Endothelial cell of umbilical vein (primary cell): ENCODE measurements around the gene PCED1B. TPM values are rescaled to one million over a fixed set of nuclear protein-coding genes. Genes with fewer than 3 reads are reported as not detected.

Experiments used
- BruUV-seq: library from RNA; stranded (reverse); fragments of 400-500 nt; replicated peaks from 2 replicates; lab custom pipeline; 2021; lab: Mats Ljungman, UMichigan
- CTCF ChIA-PET: fragments of 300-600, 350-600 bp; sonication (Branson Sonifier 250); formaldehyde crosslinking; loops from one replicate; lab custom pipeline; 2021; ENCODE audit warnings: antibody characterized with exemption, inconsistent platforms; lab: Charles Lee
- POLR2A ChIA-PET: fragments of 300-600, 350-600 bp; sonication (Branson Sonifier 250); formaldehyde crosslinking; loops from one replicate; lab custom pipeline; 2021; ENCODE audit warnings: antibody characterized with exemption, inconsistent platforms; lab: Charles Lee
- DNase-seq: peaks from one replicate; pipeline ENCODE4 v3.0.0-alpha.2; 2011; ENCODE audit warnings: low read depth, low spot score
- FAIRE-seq: peaks from 2 replicates; lab custom pipeline; 2011; peaks lifted over from hg19 to GRCh38; lab: Jason Lieb, UNC
- H2AFZ ChIP-seq: 2 replicates; pipeline ENCODE4 v1.6.0; 2012; ENCODE audit warnings: low read depth, low read length, control low read depth, inconsistent platforms
- H3K27ac ChIP-seq: 2 replicates; pipeline ENCODE4 v1.5.1; 2011; ENCODE audit warnings: low read depth, mild to moderate bottlenecking, control low read depth, low read length, moderate library complexity; ENCODE audit not compliant: insufficient read depth
- H3K27me3 ChIP-seq, 2 experiments: 2 replicates each; pipeline versions ENCODE4 v1.6.0 to v1.6.1; 2011; ENCODE audit warnings: low read length in 2 of 2, mixed read lengths in 1 of 2; ENCODE audit not compliant: control insufficient read depth in 2 of 2, insufficient read depth in 2 of 2
- H3K36me3 ChIP-seq, 2 experiments: 2 replicates in 1 of 2; 3 replicates in 1 of 2; pipeline ENCODE4 v1.5.1; 2011; ENCODE audit warnings: low read length in 2 of 2, mild to moderate bottlenecking in 1 of 2, moderate library complexity in 1 of 2; ENCODE audit not compliant: control insufficient read depth in 2 of 2, insufficient read depth in 2 of 2; ENCODE audit errors: extremely low read depth in 1 of 2
- H3K4me1 ChIP-seq: 3 replicates; pipeline ENCODE4 v1.5.1; 2011; ENCODE audit warnings: mild to moderate bottlenecking, low read length; ENCODE audit not compliant: control insufficient read depth, insufficient read depth; ENCODE audit errors: extremely low read depth
- H3K4me2 ChIP-seq: 2 replicates; pipeline ENCODE4 v1.6.1; 2011; ENCODE audit warnings: low read length, control low read depth, mixed read lengths; ENCODE audit not compliant: insufficient read depth
- H3K4me3 ChIP-seq, 3 experiments: fragments of 200-600 bp in 1 of 3; sonication (generic), shearing (Covaris generic) in 1 of 3; replicated peaks in 1 of 3; 2 replicates each; pipeline ENCODE4 v1.5.1; 2011 to 2016; ENCODE audit warnings: control low read depth in 3 of 3, low read length in 3 of 3, mild to moderate bottlenecking in 2 of 3, inconsistent platforms in 1 of 3, low read depth in 1 of 3, moderate library complexity in 1 of 3; ENCODE audit not compliant: insufficient read depth in 1 of 3
- H3K79me2 ChIP-seq: 2 replicates; pipeline ENCODE4 v1.6.0; 2012; ENCODE audit warnings: low read length, inconsistent platforms; ENCODE audit not compliant: control insufficient read depth, insufficient read depth
- H3K9ac ChIP-seq: replicated peaks from 2 replicates; pipeline ENCODE3; 2011; ENCODE audit warnings: low read length, control low read depth; ENCODE audit not compliant: insufficient read depth; ENCODE audit errors: extremely low read depth
- H3K9me1 ChIP-seq: replicated peaks from 3 replicates; pipeline ENCODE4 v1.6.0; 2011; ENCODE audit warnings: mild to moderate bottlenecking, low read length; ENCODE audit not compliant: control insufficient read depth, insufficient read depth; ENCODE audit errors: extremely low read depth
- H3K9me3 ChIP-seq: replicated peaks from 2 replicates; pipeline ENCODE4 v1.5.1; 2012; ENCODE audit warnings: low read length, inconsistent platforms; ENCODE audit not compliant: control insufficient read depth, insufficient read depth
- H4K20me1 ChIP-seq: replicated peaks from 2 replicates; pipeline ENCODE3; 2011; ENCODE audit warnings: mild to moderate bottlenecking, low read length; ENCODE audit not compliant: control insufficient read depth, insufficient read depth; ENCODE audit errors: extremely low read depth
- EZH2 ChIP-seq: IDR thresholded peaks from 2 replicates; pipeline ENCODE4 v1.6.1; 2012; ENCODE audit warnings: borderline replicate concordance, low read depth, mild to moderate bottlenecking, moderate library complexity, low read length, inconsistent platforms; ENCODE audit not compliant: severe bottlenecking
- FOS ChIP-seq: IDR thresholded peaks from 2 replicates; pipeline ENCODE4 v1.6.1; 2011; ENCODE audit warnings: mild to moderate bottlenecking, low read length, moderate library complexity, borderline replicate concordance; ENCODE audit not compliant: insufficient read depth
- GATA2 ChIP-seq: IDR thresholded peaks from 2 replicates; pipeline ENCODE4 v1.7.0; 2011; ENCODE audit warnings: low read depth, mild to moderate bottlenecking, moderate library complexity, mixed read lengths, low read length; ENCODE audit not compliant: insufficient read length, insufficient read depth
- JUN ChIP-seq: IDR thresholded peaks from 2 replicates; pipeline ENCODE4 v1.6.1; 2011; ENCODE audit warnings: borderline replicate concordance, low read depth; ENCODE audit not compliant: insufficient read length, insufficient read depth
- MYC ChIP-seq: IDR thresholded peaks from one replicate; pipeline ENCODE4 v1.6.1; 2011; ENCODE audit warnings: mild to moderate bottlenecking, low read depth, low read length
- POLR2A ChIP-seq: IDR thresholded peaks from 2 replicates; pipeline ENCODE4 v1.6.1; 2012; ENCODE audit warnings: low read depth, mild to moderate bottlenecking, control low read depth, low read length
- POLR2AphosphoS5 ChIP-seq: IDR thresholded peaks from 2 replicates; pipeline ENCODE4 v1.6.1; 2012; ENCODE audit warnings: low read depth, mild to moderate bottlenecking, control low read depth, low read length, moderate library complexity; ENCODE audit not compliant: insufficient read depth
- dilution Hi-C: fragments of 300-500 bp; cut with MboI; formaldehyde crosslinking; loops from one replicate; pipeline ENCODE4 v1.15.0; 2019; ENCODE audit warnings: low sequenced_read_pairs; ENCODE audit not compliant: extremely low pct_ligation_motif_present
- intact Hi-C: fragments of 100-400 bp; cut with micrococcal nuclease; formaldehyde crosslinking; loops from one replicate; pipeline ENCODE4 v1.10.0; 2022
- polyA plus RNA-seq, 4 experiments: library from polyadenylated mRNA; depleted of rRNA in 3 of 4; stranded (reverse) in 3 of 4; unstranded in 1 of 4; fragments of >200 nt; gene quantifications; 2 replicates each; pipeline versions ENCODE4 v1.2.1 to v1.2.3, GENCODE V29; 2011 to 2012; ENCODE audit warnings: missing spikeins in 1 of 4
- total RNA-seq: library from RNA; stranded (reverse); gene quantifications from 2 replicates; pipeline ENCODE4 v1.2.3, GENCODE V29; 2021
- TF ChIP-seq, protein P1 (sequence below), 2 donors: IDR thresholded peaks; 1 replicate in 1 of 2; 2 replicates in 1 of 2; pipeline ENCODE4 v1.5.1; 2011; ENCODE audit warnings: low read length in 2 of 2, mild to moderate bottlenecking in 2 of 2, moderate library complexity in 2 of 2, control low read depth in 1 of 2, inconsistent platforms in 1 of 2, low read depth in 1 of 2; ENCODE audit not compliant: insufficient read depth in 1 of 2; ENCODE audit errors: extremely low read depth in 1 of 2

PCED1B gene
- total and polyA plus RNA-seq, 2 donors (not counting 3 experiments of a cell fraction or from before 2014, with no cell fraction given), result 1.7 to 2.6 TPM

DNA sequence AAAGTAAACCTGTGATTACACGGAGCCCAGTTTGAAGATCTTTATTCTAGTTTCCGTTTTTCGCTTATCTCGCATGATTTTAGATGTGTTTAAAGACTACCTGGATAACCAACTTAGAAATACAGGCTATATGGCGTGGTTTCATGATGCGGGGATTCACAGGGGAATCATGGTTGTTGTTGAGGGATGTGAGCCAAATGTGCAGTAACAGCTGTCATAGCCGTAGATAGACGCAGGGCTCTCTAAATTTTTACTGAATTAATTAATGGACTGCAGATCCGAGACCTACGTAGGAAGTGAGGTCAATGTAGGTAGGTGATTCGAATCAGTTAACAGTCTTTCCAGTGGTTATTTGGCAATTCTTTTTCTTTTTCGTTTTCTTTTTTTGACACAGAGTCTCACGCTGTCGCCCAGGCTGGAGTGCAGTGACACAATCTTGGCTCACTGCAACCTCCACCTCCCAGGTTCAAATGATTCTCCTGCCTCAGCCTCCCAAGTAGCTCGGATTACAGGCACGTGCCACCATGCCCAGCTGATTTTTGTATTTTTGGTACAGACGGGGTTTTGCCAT is 145.2 kb downstream of the PCED1B start:
- dilution Hi-C loops, result no loop called here
- no peaks in the 10 kb centered on the region for H3K9me1 ChIP-seq
- ChIA-PET CTCF (interaction anchor here (1.1 kb wide), 1 partner anchor 192 kb away, joined by 3 read pairs; no protein-coding TSS in a partner anchor), POLR2A (no interaction called here)
- DNase-seq, result no peak
- H3K79me2 ChIP-seq, result no peaks in the 10 kb centered on the region
- H2AFZ ChIP-seq, result no peak overlapping the region
- no peak overlapping the region for H3K4me2 ChIP-seq
- H3K4me1 ChIP-seq, result no peaks in the 10 kb centered on the region
- TF ChIP-seq GATA2 (no peak), POLR2A (no peak), EZH2 (no peak)
- no peak overlapping the region for H3K4me3 ChIP-seq
- H3K36me3 ChIP-seq, result no peaks in the 10 kb centered on the region
- no peaks in the 10 kb centered on the region for H3K27me3 ChIP-seq
- no peak overlapping the region for H3K27ac ChIP-seq
- H3K9ac ChIP-seq, result no peak overlapping the region
- H3K9me3 ChIP-seq, result no peaks in the 10 kb centered on the region
- no TSS peak for BruUV-seq
- intact Hi-C loops, result no loop called here
- no peaks in the 10 kb centered on the region for H4K20me1 ChIP-seq
- FAIRE-seq, result no peak

DNA sequence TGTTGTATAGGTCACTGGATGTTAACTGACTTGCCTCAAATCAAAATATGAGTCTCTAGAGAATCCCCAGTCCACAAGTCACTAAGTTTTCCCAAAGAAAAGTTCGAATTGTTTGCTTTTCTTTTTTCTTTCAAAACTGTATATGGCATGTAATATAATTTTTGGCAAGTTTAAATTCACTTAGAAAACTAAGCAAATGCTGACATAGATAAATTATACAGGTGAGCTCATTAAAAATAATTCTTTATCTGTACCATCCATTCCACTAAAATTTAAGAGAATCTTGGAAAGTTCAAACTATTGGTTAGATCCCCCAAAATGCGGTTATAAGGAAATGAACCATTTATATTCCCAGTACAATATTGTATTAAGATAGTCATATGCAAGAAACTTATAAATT is 145.9 kb downstream of the PCED1B start:
- no peaks in the 10 kb centered on the region for H3K79me2 ChIP-seq
- TF ChIP-seq, protein P1, sequence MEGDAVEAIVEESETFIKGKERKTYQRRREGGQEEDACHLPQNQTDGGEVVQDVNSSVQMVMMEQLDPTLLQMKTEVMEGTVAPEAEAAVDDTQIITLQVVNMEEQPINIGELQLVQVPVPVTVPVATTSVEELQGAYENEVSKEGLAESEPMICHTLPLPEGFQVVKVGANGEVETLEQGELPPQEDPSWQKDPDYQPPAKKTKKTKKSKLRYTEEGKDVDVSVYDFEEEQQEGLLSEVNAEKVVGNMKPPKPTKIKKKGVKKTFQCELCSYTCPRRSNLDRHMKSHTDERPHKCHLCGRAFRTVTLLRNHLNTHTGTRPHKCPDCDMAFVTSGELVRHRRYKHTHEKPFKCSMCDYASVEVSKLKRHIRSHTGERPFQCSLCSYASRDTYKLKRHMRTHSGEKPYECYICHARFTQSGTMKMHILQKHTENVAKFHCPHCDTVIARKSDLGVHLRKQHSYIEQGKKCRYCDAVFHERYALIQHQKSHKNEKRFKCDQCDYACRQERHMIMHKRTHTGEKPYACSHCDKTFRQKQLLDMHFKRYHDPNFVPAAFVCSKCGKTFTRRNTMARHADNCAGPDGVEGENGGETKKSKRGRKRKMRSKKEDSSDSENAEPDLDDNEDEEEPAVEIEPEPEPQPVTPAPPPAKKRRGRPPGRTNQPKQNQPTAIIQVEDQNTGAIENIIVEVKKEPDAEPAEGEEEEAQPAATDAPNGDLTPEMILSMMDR (IDR thresholded peaks at IDR 0.05; ENCODE audit: extremely low read depth in 1 of 2, insufficient read depth in 1 of 2, low read depth in 1 of 2, low read length in 2 of 2), result no peak
- TF ChIP-seq POLR2AphosphoS5 (no peak), EZH2 (no peak), JUN (no peak), FOS (no peak), MYC (no peak)
- H3K4me3 ChIP-seq, result no peak overlapping the region
- no peaks in the 10 kb centered on the region for H3K4me1 ChIP-seq
- H2AFZ ChIP-seq, result no peak overlapping the region
- dilution Hi-C loops (no loop called here), intact Hi-C loops (no loop called here)
- H3K27me3 ChIP-seq, result no peaks in the 10 kb centered on the region
- POLR2A ChIA-PET, result no interaction called here
- no peaks in the 10 kb centered on the region for H4K20me1 ChIP-seq
- CTCF ChIA-PET, result interaction anchor here (1.0 to 1.1 kb wide), 2 partner anchors 13 to 193 kb away, joined by 3 to 4 read pairs; no protein-coding TSS in a partner anchor
- FAIRE-seq (no peak), DNase-seq (no peak)
- H3K27ac ChIP-seq, result no peak overlapping the region
- BruUV-seq, result no TSS peak
- no peaks in the 10 kb centered on the region for H3K36me3 ChIP-seq
- H3K4me2 ChIP-seq, result no peak overlapping the region
- H3K9me3 ChIP-seq, result no peaks in the 10 kb centered on the region
- no peaks in the 10 kb centered on the region for H3K9me1 ChIP-seq
- no peak overlapping the region for H3K9ac ChIP-seq
